Measurements from ENCODE around the gene ERC2.

ERC2 gene

DNA sequence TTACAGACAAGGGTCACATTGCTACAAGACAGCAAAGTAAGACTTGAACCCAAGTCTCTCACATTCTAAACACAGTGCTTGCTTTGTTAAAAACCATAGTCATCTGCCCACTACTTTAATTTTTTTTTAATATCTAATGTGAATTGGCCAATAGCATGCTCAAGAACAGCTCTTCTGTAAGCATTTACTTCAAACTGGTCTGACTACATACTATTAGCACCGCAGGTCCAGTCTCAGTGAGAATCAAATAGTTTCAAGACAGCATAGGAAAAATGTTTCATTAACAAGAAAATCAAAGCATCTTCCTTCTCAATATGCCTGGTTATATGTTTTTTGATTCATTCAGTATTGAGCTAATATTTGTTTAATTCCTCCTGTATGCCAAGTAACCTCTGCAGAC, 419.9 kb downstream of the ERC2 start:
- Histone ChIP-seq H3F3A (ENCODE audit: low read depth) (no peaks in the 10 kb centered on the region), H3K9me2 (replicated peaks; ENCODE audit: low read depth, low read length) (no peaks in the 10 kb centered on the region), H3K9ac (ENCODE audit: low read depth, low read length, poor library complexity, severe bottlenecking) (no peak overlapping the region), H3K4me2 (ENCODE audit: low read depth, low read length, poor library complexity, severe bottlenecking) (no peak overlapping the region), H4K20me1 (ENCODE audit: insufficient read depth, low read length, poor library complexity, severe bottlenecking) (no peaks in the 10 kb centered on the region), H3K27me3 (ENCODE audit: insufficient read depth, low read length, poor library complexity, severe bottlenecking) (no peaks in the 10 kb centered on the region), H3K4me3 (ENCODE audit: low read length, poor library complexity, severe bottlenecking) (no peak overlapping the region), H3K4me1 (ENCODE audit: insufficient read depth, low read length, poor library complexity, severe bottlenecking) (no peaks in the 10 kb centered on the region), H2AFZ (ENCODE audit: low read length) (no peak overlapping the region), H3K79me2 (ENCODE audit: insufficient read depth, low read length) (no peaks in the 10 kb centered on the region), H3K9me3 (ENCODE audit: insufficient read depth, low read depth, low read length) (no peaks in the 10 kb centered on the region), H3K36me3 (ENCODE audit: insufficient read depth, low read length) (no peaks in the 10 kb centered on the region)
- TF ChIP-seq CTCF (conservative IDR thresholded peaks at IDR 0.05; ENCODE audit: low read length) (no peak), EZH2phosphoT487 (IDR thresholded peaks at IDR 0.05; ENCODE audit: borderline replicate concordance) (no peak)

DNA sequence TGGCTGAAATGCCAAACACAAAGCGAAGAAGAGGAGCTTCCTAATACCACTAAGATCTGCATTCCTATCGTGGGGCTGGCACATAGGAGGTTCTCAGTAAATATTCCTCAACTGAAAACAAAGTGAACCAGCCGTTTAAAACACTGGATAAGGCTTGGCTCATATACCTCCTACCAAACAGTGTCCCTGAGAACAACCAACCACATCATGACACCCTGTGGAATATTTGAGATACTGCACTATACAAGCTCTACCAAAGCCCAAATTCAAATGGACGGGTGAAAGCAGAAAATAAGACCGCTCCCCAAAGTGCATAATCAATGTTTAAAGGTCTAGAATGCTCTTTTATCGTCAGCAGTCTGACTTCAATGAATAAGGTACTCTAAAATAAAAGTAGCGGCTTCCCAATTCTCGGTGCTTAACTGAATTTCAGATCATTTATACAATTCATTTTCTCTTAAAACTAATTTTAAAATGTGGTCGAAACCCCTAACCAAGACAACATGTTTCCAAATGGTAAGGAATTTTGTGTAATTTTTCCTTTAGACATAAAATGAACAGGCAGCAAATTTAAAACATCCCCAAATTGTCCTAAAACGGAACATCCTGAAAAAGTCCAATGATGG, 425.8 kb downstream of the ERC2 start:
- TF ChIP-seq EZH2phosphoT487 (IDR thresholded peaks at IDR 0.05; ENCODE audit: borderline replicate concordance) (no peak), CTCF (conservative IDR thresholded peaks at IDR 0.05; ENCODE audit: low read length) (peak; percentile 60)
- no peaks in the 10 kb centered on the region for H3K79me2 ChIP-seq (ENCODE audit: insufficient read depth, low read length)
- no peaks in the 10 kb centered on the region for H3K4me1 ChIP-seq (ENCODE audit: insufficient read depth, low read length, poor library complexity, severe bottlenecking)
- H3K9me3 ChIP-seq (ENCODE audit: insufficient read depth, low read depth, low read length): no peaks in the 10 kb centered on the region
- no peaks in the 10 kb centered on the region for H3K36me3 ChIP-seq (ENCODE audit: insufficient read depth, low read length)
- H3K9me2 ChIP-seq (replicated peaks; ENCODE audit: low read depth, low read length): no peaks in the 10 kb centered on the region
- H2AFZ ChIP-seq (ENCODE audit: low read length): no peak overlapping the region
- H3K9ac ChIP-seq (ENCODE audit: low read depth, low read length, poor library complexity, severe bottlenecking): no peak overlapping the region
- no peaks in the 10 kb centered on the region for H3K27me3 ChIP-seq (ENCODE audit: insufficient read depth, low read length, poor library complexity, severe bottlenecking)
- H3K4me3 ChIP-seq (ENCODE audit: low read length, poor library complexity, severe bottlenecking): no peak overlapping the region
- H3F3A ChIP-seq (ENCODE audit: low read depth): no peaks in the 10 kb centered on the region
- H4K20me1 ChIP-seq (ENCODE audit: insufficient read depth, low read length, poor library complexity, severe bottlenecking): no peaks in the 10 kb centered on the region
- H3K4me2 ChIP-seq (ENCODE audit: low read depth, low read length, poor library complexity, severe bottlenecking): no peak overlapping the region

- Histone ChIP-seq H3K36me3 (ENCODE audit: insufficient read depth, low read length) (no peaks in the 10 kb centered on the region), H4K20me1 (ENCODE audit: insufficient read depth, low read length, poor library complexity, severe bottlenecking) (no peaks in the 10 kb centered on the region), H3K9me2 (replicated peaks; ENCODE audit: low read depth, low read length) (no peaks in the 10 kb centered on the region), H3K9ac (ENCODE audit: low read depth, low read length, poor library complexity, severe bottlenecking) (no peak overlapping the region), H3K27me3 (ENCODE audit: insufficient read depth, low read length, poor library complexity, severe bottlenecking) (no peaks in the 10 kb centered on the region), H3K4me2 (ENCODE audit: low read depth, low read length, poor library complexity, severe bottlenecking) (no peak overlapping the region), H3K79me2 (ENCODE audit: insufficient read depth, low read length) (no peaks in the 10 kb centered on the region), H3K4me3 (ENCODE audit: low read length, poor library complexity, severe bottlenecking) (no peak overlapping the region), H3K9me3 (ENCODE audit: insufficient read depth, low read depth, low read length) (no peaks in the 10 kb centered on the region), H3F3A (ENCODE audit: low read depth) (no peaks in the 10 kb centered on the region), H3K4me1 (ENCODE audit: insufficient read depth, low read length, poor library complexity, severe bottlenecking) (no peaks in the 10 kb centered on the region), H2AFZ (ENCODE audit: low read length) (no peak overlapping the region)
- TF ChIP-seq EZH2phosphoT487 (IDR thresholded peaks at IDR 0.05; ENCODE audit: borderline replicate concordance) (no peak), CTCF (conservative IDR thresholded peaks at IDR 0.05; ENCODE audit: low read length) (no peak)
These were observed 442.9 kb downstream of the ERC2 start for GRCh38 chr3:56025326-56025725.
